RWPE2 (cell line): ENCODE results near the gene CACNA1H.
"Not testable (repeated sequence)": the region's sequence is repeated elsewhere in the genome, so short reads cannot be mapped to it uniquely, and the experiment has no call there.

Experiments
- ATAC-seq: fragments of 200-7000 bp; cut with Tn5 transposase; 3 replicates; pipeline ENCODE4 v1.9.1; 2021; ENCODE audit warnings: low read depth
- DNase-seq: peaks from one replicate; pipeline ENCODE4 v3.0.0-alpha.2; 2020; ENCODE audit warnings: low spot score
- H3K27ac ChIP-seq: fragments of 450-650 bp; 2 replicates; pipeline ENCODE4 v1.5.1; 2017; ENCODE audit warnings: mild to moderate bottlenecking; ENCODE audit not compliant: poor library complexity, severe bottlenecking
- H3K27me3 ChIP-seq: fragments of 250-450 bp; sonication (Bioruptor Pico); 2 replicates; pipeline ENCODE4 v1.5.1; 2021; ENCODE audit warnings: mild to moderate bottlenecking, moderate library complexity; ENCODE audit not compliant: insufficient read depth, poor library complexity, severe bottlenecking
- H3K36me3 ChIP-seq: fragments of 250-450 bp; sonication (Bioruptor Pico); 2 replicates; pipeline ENCODE4 v1.5.1; 2020; ENCODE audit warnings: low read depth, mild to moderate bottlenecking, moderate library complexity
- H3K4me1 ChIP-seq: fragments of 250-450 bp; sonication (Bioruptor Pico); 2 replicates; pipeline ENCODE4 v1.5.1; 2021; ENCODE audit warnings: mild to moderate bottlenecking, moderate library complexity; ENCODE audit not compliant: insufficient read depth, poor library complexity, severe bottlenecking
- H3K4me3 ChIP-seq: fragments of 250-450 bp; sonication (Bioruptor Pico); 2 replicates; pipeline ENCODE4 v1.5.1; 2021; ENCODE audit warnings: mild to moderate bottlenecking, moderate library complexity; ENCODE audit not compliant: severe bottlenecking
- H3K9me3 ChIP-seq: fragments of 250-450 bp; sonication (Bioruptor Pico); 2 replicates; pipeline ENCODE4 v1.5.1; 2021; ENCODE audit warnings: mild to moderate bottlenecking, moderate library complexity; ENCODE audit not compliant: severe bottlenecking
- TF ChIP-seq, protein P1 (sequence below): fragments of 450-650 bp; IDR thresholded peaks from one replicate; pipeline ENCODE4 v1.5.1; 2017; ENCODE audit warnings: mild to moderate bottlenecking, moderate library complexity; ENCODE audit not compliant: poor library complexity, severe bottlenecking

CACNA1H gene

DNA sequence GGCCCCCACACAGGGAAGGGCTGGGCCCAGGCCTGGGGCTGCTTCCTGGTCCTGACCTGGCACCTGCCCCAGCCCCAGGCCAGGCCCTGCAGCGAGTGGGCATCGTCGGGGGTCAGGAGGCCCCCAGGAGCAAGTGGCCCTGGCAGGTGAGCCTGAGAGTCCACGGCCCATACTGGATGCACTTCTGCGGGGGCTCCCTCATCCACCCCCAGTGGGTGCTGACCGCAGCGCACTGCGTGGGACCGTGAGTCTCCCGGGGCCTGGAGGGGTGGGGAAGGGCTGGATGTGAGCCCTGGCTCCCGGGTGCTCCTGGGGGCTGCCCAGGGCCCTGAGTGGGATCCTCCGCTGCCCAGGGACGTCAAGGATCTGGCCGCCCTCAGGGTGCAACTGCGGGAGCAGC is 88.2 kb downstream of the CACNA1H start:
- H3K36me3 ChIP-seq, H3K27ac ChIP-seq, ATAC-seq, H3K4me1 ChIP-seq, H3K4me3 ChIP-seq, H3K9me3 ChIP-seq: not testable (repeated sequence)
- H3K27me3 ChIP-seq = peaks cover 11% of the 10 kb centered on the region
- DNase-seq = peak; percentile 42

DNA sequence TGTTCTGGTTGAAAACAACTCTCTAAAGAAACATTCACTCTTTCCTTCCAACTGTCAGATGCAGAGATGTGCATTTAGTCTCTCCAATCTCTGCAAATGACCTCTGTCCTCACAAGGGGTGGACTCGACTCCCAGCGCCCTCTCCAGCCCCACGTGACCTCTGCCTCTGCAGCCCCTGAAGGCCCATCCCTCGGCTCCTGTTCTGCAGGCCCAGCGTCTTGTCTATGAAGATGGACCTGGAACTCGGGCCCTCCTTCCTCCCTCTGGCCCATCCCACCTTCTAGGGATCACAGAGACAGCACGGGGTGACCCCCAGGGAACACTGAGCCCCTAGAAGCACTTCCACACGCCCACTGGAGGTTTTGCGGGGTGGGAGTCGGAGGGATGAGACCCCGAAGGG is 90.5 kb downstream of the CACNA1H start:
- peak; percentile 33 for DNase-seq
- H3K27ac ChIP-seq, ATAC-seq, H3K4me1 ChIP-seq, H3K4me3 ChIP-seq, H3K9me3 ChIP-seq, H3K36me3 ChIP-seq: not testable (repeated sequence)
- peaks cover 21% of the 10 kb centered on the region for H3K27me3 ChIP-seq

DNA sequence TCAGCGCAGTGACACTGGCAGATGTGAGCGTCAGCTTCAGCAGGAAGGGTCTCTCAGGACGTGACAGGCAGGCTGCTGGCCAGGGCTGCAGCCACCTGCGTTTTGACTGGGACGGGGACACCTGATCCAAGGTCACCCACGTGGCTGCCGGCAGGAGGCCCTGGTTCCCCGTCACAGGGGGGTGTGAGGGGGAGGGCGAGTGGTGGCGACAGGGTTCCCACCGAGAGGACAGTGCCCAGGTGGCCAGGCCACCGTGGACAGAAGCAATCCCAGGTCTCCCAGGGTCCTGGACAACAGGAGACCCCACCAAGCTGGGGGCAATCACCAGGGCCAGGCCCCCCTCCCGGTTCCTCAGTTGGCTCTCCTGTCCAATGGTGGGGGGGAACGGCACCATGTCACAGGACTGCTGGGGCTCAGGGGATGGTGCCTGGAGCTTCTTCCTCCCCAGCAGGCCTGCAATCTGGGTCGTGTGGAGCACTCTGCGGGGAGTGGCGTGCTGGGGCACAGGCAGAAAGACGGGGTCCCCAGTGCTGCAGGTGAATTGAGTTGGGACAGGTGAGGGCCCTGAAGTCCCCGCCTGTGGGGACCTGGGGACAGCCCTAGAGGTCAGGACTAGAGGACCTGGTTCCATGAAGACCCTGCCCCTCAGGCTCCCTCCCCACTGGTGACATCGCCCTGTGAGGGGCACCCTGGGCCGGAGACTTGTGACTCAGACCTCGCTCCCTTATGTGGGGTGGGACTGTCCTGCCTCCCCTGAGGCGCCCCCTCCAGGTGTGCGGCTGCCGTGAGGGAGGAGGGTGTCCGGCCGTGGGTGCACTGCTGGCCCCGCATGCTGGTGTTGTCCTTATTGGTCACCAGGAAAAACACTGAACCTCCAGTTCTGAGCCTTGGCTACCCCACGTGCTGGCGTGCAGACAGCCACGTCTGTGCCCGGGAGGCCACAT is 91.3 kb downstream of the CACNA1H start:
- peak; percentile 73 for DNase-seq
- ATAC-seq, H3K4me1 ChIP-seq, H3K4me3 ChIP-seq, H3K9me3 ChIP-seq, H3K36me3 ChIP-seq, H3K27ac ChIP-seq: not testable (repeated sequence)
- H3K27me3 ChIP-seq = peaks cover 21% of the 10 kb centered on the region

DNA sequence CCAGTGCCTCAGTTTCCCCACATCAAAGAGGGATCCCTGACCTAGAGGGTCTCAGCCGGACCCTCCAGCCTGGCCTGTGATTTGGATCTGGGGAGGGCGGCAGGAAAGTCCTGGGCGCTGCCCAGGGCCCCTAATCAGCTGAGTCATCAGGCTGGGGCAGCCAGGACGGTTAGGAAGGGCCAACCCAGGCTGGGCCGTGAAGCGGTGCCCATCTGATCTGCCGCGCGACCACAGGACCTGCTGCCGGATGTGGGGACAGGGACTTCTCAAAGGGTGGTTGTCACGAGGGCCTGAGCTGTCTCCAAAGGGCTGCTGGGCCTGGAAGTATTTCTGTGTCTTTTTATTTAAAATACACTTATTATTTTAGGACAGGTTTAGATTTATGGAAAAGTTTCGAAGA is 92.0 kb downstream of the CACNA1H start:
- DNase-seq = peak; percentile 54
- no peak overlapping the region for H3K27ac ChIP-seq
- H3K4me3 ChIP-seq = no peak overlapping the region
- TF ChIP-seq, protein P1, sequence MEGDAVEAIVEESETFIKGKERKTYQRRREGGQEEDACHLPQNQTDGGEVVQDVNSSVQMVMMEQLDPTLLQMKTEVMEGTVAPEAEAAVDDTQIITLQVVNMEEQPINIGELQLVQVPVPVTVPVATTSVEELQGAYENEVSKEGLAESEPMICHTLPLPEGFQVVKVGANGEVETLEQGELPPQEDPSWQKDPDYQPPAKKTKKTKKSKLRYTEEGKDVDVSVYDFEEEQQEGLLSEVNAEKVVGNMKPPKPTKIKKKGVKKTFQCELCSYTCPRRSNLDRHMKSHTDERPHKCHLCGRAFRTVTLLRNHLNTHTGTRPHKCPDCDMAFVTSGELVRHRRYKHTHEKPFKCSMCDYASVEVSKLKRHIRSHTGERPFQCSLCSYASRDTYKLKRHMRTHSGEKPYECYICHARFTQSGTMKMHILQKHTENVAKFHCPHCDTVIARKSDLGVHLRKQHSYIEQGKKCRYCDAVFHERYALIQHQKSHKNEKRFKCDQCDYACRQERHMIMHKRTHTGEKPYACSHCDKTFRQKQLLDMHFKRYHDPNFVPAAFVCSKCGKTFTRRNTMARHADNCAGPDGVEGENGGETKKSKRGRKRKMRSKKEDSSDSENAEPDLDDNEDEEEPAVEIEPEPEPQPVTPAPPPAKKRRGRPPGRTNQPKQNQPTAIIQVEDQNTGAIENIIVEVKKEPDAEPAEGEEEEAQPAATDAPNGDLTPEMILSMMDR = no peak
- H3K27me3 ChIP-seq = peaks cover 21% of the 10 kb centered on the region
- no peaks in the 10 kb centered on the region for H3K4me1 ChIP-seq
- no peaks in the 10 kb centered on the region for H3K9me3 ChIP-seq
- H3K36me3 ChIP-seq = no peaks in the 10 kb centered on the region
- no peak for ATAC-seq

DNA sequence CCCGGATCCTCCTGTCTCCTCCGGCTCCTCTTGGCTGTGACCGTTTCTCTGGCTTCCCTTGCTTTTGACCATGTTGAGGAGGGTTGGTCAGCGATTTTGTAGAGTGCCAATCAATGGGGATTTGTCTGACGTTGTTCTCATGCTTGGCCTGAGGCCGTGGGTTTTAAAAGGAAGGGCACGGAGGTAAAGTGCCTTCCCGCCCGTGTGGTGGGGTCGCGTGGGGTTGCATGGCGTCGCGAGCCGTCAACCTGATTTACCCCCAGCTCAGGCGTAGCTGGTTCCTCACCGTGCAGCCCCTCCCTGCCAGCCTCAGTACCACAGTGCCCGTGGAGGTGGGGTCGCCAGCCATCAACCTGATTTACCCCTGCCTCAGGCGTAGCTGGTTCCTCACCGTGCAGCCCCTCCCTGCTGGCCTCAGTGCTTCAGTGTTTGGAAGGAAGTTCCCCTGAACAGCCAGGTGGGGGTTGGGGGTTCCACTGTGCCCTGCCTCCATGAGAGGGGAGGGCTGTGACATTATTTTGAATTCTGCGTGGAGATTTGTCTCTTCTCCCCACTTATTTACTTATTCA is 92.6 kb downstream of the CACNA1H start:
- TF ChIP-seq, protein P1 = no peak
- H3K36me3 ChIP-seq = no peaks in the 10 kb centered on the region
- no peak overlapping the region for H3K27ac ChIP-seq
- H3K4me3 ChIP-seq = no peak overlapping the region
- H3K4me1 ChIP-seq = no peaks in the 10 kb centered on the region
- ATAC-seq (no peak), DNase-seq (peak; percentile 59)
- peaks cover 21% of the 10 kb centered on the region for H3K27me3 ChIP-seq
- no peaks in the 10 kb centered on the region for H3K9me3 ChIP-seq

DNA sequence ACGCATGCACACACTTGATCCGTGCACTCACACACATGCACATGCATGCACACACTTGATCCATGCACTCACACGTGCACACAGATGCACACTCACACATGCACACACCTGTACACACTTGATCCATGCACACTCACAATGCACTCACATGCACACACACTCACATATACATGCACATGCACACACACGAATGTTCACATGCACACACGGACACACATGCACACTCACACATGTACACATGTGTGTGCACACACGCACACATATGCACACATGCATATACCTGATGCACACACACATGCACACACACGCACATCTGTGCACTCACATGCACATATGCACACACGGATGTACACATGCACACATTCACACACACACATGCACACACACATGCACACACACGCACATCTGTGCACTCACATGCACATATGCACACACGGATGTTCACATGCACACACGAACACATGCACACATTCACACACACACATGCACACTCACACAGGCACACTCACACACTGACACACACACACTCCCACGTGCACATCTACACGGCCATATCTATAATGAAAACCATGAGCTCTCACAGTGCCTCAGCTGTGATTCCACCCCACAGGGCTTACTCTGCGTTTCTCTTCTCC is 95.1 kb downstream of the CACNA1H start:
- DNase-seq = peak; percentile 12
- H3K4me1 ChIP-seq, ATAC-seq, H3K27ac ChIP-seq, H3K9me3 ChIP-seq, H3K36me3 ChIP-seq, H3K4me3 ChIP-seq: not testable (repeated sequence)
- peaks cover 21% of the 10 kb centered on the region for H3K27me3 ChIP-seq

DNA sequence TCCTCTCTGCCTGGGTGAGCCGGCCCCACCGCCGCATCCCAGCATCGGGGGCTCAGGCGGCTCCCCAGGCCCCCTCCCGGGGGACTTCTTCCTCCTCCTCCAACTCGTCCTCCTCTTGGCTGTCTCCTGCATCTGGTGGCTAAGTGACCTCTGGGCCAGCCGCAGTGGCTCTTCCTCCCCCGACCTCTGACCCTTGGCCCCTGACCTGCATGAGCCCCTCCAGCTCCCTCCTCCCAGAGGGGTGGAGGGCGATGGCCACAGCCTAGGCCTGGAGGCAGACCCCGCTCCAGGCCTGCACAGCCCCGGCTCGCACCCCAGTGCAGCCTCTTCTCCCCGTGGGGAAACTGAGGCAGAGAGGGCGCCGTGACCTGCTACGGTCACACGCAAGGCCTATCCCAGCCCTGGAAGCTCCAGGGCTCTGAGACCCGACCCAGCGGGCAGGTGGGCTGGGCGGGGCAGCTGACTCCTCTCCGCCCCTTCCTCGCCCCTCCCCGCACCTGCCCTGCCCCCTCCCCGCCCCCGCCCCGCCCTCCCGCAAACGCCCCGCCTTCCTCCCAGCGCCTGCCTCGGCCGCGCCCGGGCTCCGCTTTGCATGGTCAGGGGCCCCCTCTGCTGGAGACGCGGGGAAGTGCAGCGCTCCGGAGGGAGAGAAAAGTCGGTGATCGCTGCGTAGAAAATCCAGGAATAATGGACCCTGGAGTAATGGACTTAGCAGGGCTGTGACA is 96.3 kb downstream of the CACNA1H start:
- peaks cover 21% of the 10 kb centered on the region for H3K27me3 ChIP-seq
- not testable (repeated sequence) for H3K4me3 ChIP-seq, H3K36me3 ChIP-seq, H3K4me1 ChIP-seq, H3K9me3 ChIP-seq, H3K27ac ChIP-seq
- peak; percentile 55; the same call in 2 of the 3 replicates for ATAC-seq
- DNase-seq = peak; percentile 21

DNA sequence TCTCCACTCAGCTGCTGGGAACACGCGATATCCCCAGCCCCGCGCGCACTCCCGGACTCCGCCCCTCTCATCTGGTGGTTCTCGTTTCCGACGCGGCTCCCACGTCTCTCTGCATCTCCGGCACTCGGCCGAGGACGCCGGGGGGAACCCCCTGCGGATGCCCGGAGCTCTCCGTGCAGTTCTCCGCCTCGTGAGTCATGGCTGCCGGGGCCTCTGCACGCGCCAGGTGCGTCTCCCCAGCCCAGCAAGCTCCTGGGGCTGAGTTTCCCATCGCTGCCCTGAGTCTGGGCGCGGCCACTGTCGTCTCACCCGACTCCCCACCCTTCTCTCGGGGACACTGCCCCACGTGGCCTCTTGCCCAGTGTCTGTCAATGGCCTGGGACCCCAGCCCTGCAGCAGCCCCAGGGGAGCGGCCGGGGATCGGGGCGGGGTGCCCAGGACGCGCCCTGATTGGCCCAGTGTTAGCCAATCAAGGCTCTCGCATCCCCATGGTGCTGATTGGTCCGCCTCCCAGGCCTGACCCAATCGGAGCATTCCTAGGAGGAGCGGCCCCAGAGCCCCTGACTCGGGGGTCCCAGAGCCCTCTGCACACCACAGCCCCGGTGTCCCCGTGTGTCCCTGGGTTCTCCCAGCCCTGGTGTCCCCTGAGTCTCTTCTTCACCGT is 100.9 kb downstream of the CACNA1H start:
- not testable (repeated sequence) for H3K9me3 ChIP-seq, H3K27me3 ChIP-seq, H3K36me3 ChIP-seq, H3K27ac ChIP-seq, DNase-seq, H3K4me1 ChIP-seq, H3K4me3 ChIP-seq
- ATAC-seq = peak; percentile 22; the same call in 1 of the 3 replicates
